Effector memory CD4-positive, alpha-beta T cell (primary cell): ENCODE measurements around the gene SNTG2.

ENCODE experiments used
- DNase-seq, 3 donors: peaks; one replicate each; pipeline ENCODE4 v3.0.0-alpha.2; 2020
- H3K27ac ChIP-seq: 2 replicates; pipeline ENCODE4 v1.7.0; 2013; ENCODE audit warnings: mild to moderate bottlenecking, low read length, moderate library complexity; ENCODE audit not compliant: insufficient read depth, poor library complexity, severe bottlenecking
- H3K27me3 ChIP-seq: replicated peaks from 2 replicates; pipeline ENCODE4 v1.7.0; 2013; ENCODE audit warnings: mild to moderate bottlenecking, low read length; ENCODE audit not compliant: insufficient read depth, control insufficient read depth, poor library complexity, severe bottlenecking
- H3K36me3 ChIP-seq: 2 replicates; pipeline ENCODE4 v1.7.0; 2013; ENCODE audit warnings: mild to moderate bottlenecking, low read length, moderate library complexity; ENCODE audit not compliant: control insufficient read depth, insufficient read depth
- H3K4me1 ChIP-seq: 2 replicates; pipeline ENCODE4 v1.7.0; 2013; ENCODE audit warnings: low read length, mild to moderate bottlenecking; ENCODE audit not compliant: control insufficient read depth, insufficient read depth, poor library complexity, severe bottlenecking
- H3K4me3 ChIP-seq: 2 replicates; pipeline ENCODE4 v1.7.0; 2013; ENCODE audit warnings: low read length, low read depth, mild to moderate bottlenecking; ENCODE audit not compliant: insufficient read depth, poor library complexity, severe bottlenecking
- H3K9me3 ChIP-seq: 2 replicates; pipeline ENCODE4 v1.7.0; 2013; ENCODE audit warnings: mild to moderate bottlenecking, low read length, moderate library complexity; ENCODE audit not compliant: control insufficient read depth

Gene SNTG2

GRCh38 chr2:1039549-1039948 is 88.9 kb downstream of the SNTG2 start:
- Histone ChIP-seq H3K27ac (no peak overlapping the region), H3K27me3 (no peaks in the 10 kb centered on the region), H3K36me3 (no peaks in the 10 kb centered on the region), H3K4me1 (no peaks in the 10 kb centered on the region), H3K4me3 (no peak overlapping the region), H3K9me3 (no peaks in the 10 kb centered on the region)
- no peak for DNase-seq

GRCh38 chr2:1041012-1041805 is 90.6 kb downstream of the SNTG2 start:
- DNase-seq, result no peak
- Histone ChIP-seq H3K27ac (no peak overlapping the region), H3K36me3 (no peaks in the 10 kb centered on the region), H3K9me3 (no peaks in the 10 kb centered on the region), H3K27me3 (no peaks in the 10 kb centered on the region), H3K4me3 (no peak overlapping the region), H3K4me1 (no peaks in the 10 kb centered on the region)

- no peak for DNase-seq
- Histone ChIP-seq H3K36me3 (no peaks in the 10 kb centered on the region), H3K4me1 (no peaks in the 10 kb centered on the region), H3K27ac (no peak overlapping the region), H3K27me3 (no peaks in the 10 kb centered on the region), H3K9me3 (no peaks in the 10 kb centered on the region), H3K4me3 (no peak overlapping the region)
These were observed 94.5 kb downstream of the SNTG2 start for GRCh38 chr2:1045109-1045508.

GRCh38 chr2:1046067-1046466 is 95.4 kb downstream of the SNTG2 start:
- no peaks in the 10 kb centered on the region for H3K9me3 ChIP-seq
- H3K4me1 ChIP-seq, result no peaks in the 10 kb centered on the region
- H3K4me3 ChIP-seq, result no peak overlapping the region
- H3K36me3 ChIP-seq, result no peaks in the 10 kb centered on the region
- no peak for DNase-seq
- H3K27ac ChIP-seq, result no peak overlapping the region
- no peaks in the 10 kb centered on the region for H3K27me3 ChIP-seq

DNA sequence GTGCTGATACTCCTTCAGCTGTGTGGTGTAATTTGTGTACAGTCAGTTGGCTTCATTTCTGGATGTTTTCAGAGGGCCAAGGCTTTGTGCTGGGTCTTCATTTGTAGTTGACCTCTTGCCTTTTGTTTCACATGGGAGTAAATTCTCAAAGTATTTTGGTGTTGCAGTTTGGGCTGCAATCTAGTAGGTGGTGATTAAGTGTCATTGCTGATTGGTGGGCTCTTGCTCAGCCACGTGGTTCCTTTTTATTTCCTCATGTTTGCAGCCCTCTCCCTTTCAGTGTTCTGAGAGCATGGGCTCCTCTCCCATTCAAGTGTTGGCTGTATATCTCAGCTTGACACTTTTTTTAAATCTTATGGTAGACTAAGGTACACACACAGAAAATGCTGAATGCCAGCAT is 96.8 kb downstream of the SNTG2 start:
- H3K4me1 ChIP-seq, result no peaks in the 10 kb centered on the region
- H3K4me3 ChIP-seq, result no peak overlapping the region
- H3K27me3 ChIP-seq, result no peaks in the 10 kb centered on the region
- no peaks in the 10 kb centered on the region for H3K36me3 ChIP-seq
- no peaks in the 10 kb centered on the region for H3K9me3 ChIP-seq
- no peak for DNase-seq
- no peak overlapping the region for H3K27ac ChIP-seq

GRCh38 chr2:1049691-1050090 is 99.0 kb downstream of the SNTG2 start:
- Histone ChIP-seq H3K27me3 (no peaks in the 10 kb centered on the region), H3K27ac (no peak overlapping the region), H3K36me3 (no peaks in the 10 kb centered on the region), H3K4me3 (no peak overlapping the region), H3K4me1 (no peaks in the 10 kb centered on the region), H3K9me3 (no peaks in the 10 kb centered on the region)
- DNase-seq, result no peak

GRCh38 chr2:1051075-1051474 is 100.4 kb downstream of the SNTG2 start:
- H3K27ac ChIP-seq, result no peak overlapping the region
- no peaks in the 10 kb centered on the region for H3K36me3 ChIP-seq
- no peaks in the 10 kb centered on the region for H3K27me3 ChIP-seq
- H3K9me3 ChIP-seq, result no peaks in the 10 kb centered on the region
- no peak for DNase-seq
- H3K4me3 ChIP-seq, result no peak overlapping the region
- no peaks in the 10 kb centered on the region for H3K4me1 ChIP-seq

DNA sequence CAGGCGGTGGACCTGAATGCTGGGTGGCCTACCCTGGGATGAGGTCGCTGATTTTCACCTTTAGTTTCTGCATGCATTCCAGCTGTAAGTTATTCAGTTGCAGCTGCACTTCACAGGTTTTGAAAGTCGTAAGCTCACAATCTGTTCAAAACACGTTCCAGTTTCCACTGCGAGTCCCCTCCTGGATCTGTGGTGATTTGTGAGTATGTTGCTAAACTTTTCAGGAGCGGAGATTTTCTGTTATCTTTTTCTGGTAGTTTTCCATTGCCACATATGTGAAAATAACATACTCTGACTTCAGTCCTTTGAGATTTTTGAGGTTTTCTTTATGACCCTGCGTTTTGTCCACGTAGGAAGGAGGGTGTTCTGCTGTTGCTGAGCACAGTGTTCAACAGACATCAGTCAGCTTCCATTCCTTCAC is 102.1 kb downstream of the SNTG2 start:
- H3K27me3 ChIP-seq, result no peaks in the 10 kb centered on the region
- H3K4me3 ChIP-seq, result no peak overlapping the region
- H3K9me3 ChIP-seq, result no peaks in the 10 kb centered on the region
- H3K36me3 ChIP-seq, result no peaks in the 10 kb centered on the region
- H3K4me1 ChIP-seq, result no peaks in the 10 kb centered on the region
- H3K27ac ChIP-seq, result no peak overlapping the region
- no peak for DNase-seq

- no peaks in the 10 kb centered on the region for H3K9me3 ChIP-seq
- no peaks in the 10 kb centered on the region for H3K27me3 ChIP-seq
- no peak overlapping the region for H3K4me3 ChIP-seq
- H3K4me1 ChIP-seq, result no peaks in the 10 kb centered on the region
- no peak overlapping the region for H3K27ac ChIP-seq
- no peak for DNase-seq
- H3K36me3 ChIP-seq, result no peaks in the 10 kb centered on the region
These were observed 103.1 kb downstream of the SNTG2 start for GRCh38 chr2:1053786-1054185.

- Histone ChIP-seq H3K27ac (no peak overlapping the region), H3K27me3 (no peaks in the 10 kb centered on the region), H3K4me3 (no peak overlapping the region), H3K9me3 (no peaks in the 10 kb centered on the region), H3K4me1 (no peaks in the 10 kb centered on the region), H3K36me3 (no peaks in the 10 kb centered on the region)
- DNase-seq, result no peak
These were observed 103.8 kb downstream of the SNTG2 start for GRCh38 chr2:1054399-1054798.
